Endothelial cell of umbilical vein (primary cell): ENCODE measurements around the gene WNT11. TPM values are rescaled to one million over a fixed set of nuclear protein-coding genes. Genes with fewer than 3 reads are reported as not detected.

Experiments
- BruUV-seq: library from RNA; stranded (reverse); fragments of 400-500 nt; replicated peaks from 2 replicates; lab custom pipeline; 2021; lab: Mats Ljungman, UMichigan
- CTCF ChIA-PET: fragments of 300-600, 350-600 bp; sonication (Branson Sonifier 250); formaldehyde crosslinking; loops from one replicate; lab custom pipeline; 2021; ENCODE audit warnings: antibody characterized with exemption, inconsistent platforms; lab: Charles Lee
- POLR2A ChIA-PET: fragments of 300-600, 350-600 bp; sonication (Branson Sonifier 250); formaldehyde crosslinking; loops from one replicate; lab custom pipeline; 2021; ENCODE audit warnings: antibody characterized with exemption, inconsistent platforms; lab: Charles Lee
- DNase-seq: peaks from one replicate; pipeline ENCODE4 v3.0.0-alpha.2; 2011; ENCODE audit warnings: low read depth, low spot score
- FAIRE-seq: peaks from 2 replicates; lab custom pipeline; 2011; peaks lifted over from hg19 to GRCh38; lab: Jason Lieb, UNC
- H2AFZ ChIP-seq: 2 replicates; pipeline ENCODE4 v1.6.0; 2012; ENCODE audit warnings: low read depth, low read length, control low read depth, inconsistent platforms
- H3K27ac ChIP-seq: 2 replicates; pipeline ENCODE4 v1.5.1; 2011; ENCODE audit warnings: low read depth, mild to moderate bottlenecking, control low read depth, low read length, moderate library complexity; ENCODE audit not compliant: insufficient read depth
- H3K27me3 ChIP-seq, 2 experiments: 2 replicates each; pipeline versions ENCODE4 v1.6.0 to v1.6.1; 2011; ENCODE audit warnings: low read length in 2 of 2, mixed read lengths in 1 of 2; ENCODE audit not compliant: control insufficient read depth in 2 of 2, insufficient read depth in 2 of 2
- H3K36me3 ChIP-seq, 2 experiments: 2 replicates in 1 of 2; 3 replicates in 1 of 2; pipeline ENCODE4 v1.5.1; 2011; ENCODE audit warnings: low read length in 2 of 2, mild to moderate bottlenecking in 1 of 2, moderate library complexity in 1 of 2; ENCODE audit not compliant: control insufficient read depth in 2 of 2, insufficient read depth in 2 of 2; ENCODE audit errors: extremely low read depth in 1 of 2
- H3K4me1 ChIP-seq: 3 replicates; pipeline ENCODE4 v1.5.1; 2011; ENCODE audit warnings: mild to moderate bottlenecking, low read length; ENCODE audit not compliant: control insufficient read depth, insufficient read depth; ENCODE audit errors: extremely low read depth
- H3K4me2 ChIP-seq: 2 replicates; pipeline ENCODE4 v1.6.1; 2011; ENCODE audit warnings: low read length, control low read depth, mixed read lengths; ENCODE audit not compliant: insufficient read depth
- H3K4me3 ChIP-seq, 3 experiments: fragments of 200-600 bp in 1 of 3; sonication (generic), shearing (Covaris generic) in 1 of 3; replicated peaks in 1 of 3; 2 replicates each; pipeline ENCODE4 v1.5.1; 2011 to 2016; ENCODE audit warnings: control low read depth in 3 of 3, low read length in 3 of 3, mild to moderate bottlenecking in 2 of 3, inconsistent platforms in 1 of 3, low read depth in 1 of 3, moderate library complexity in 1 of 3; ENCODE audit not compliant: insufficient read depth in 1 of 3
- H3K79me2 ChIP-seq: 2 replicates; pipeline ENCODE4 v1.6.0; 2012; ENCODE audit warnings: low read length, inconsistent platforms; ENCODE audit not compliant: control insufficient read depth, insufficient read depth
- H3K9ac ChIP-seq: replicated peaks from 2 replicates; pipeline ENCODE3; 2011; ENCODE audit warnings: low read length, control low read depth; ENCODE audit not compliant: insufficient read depth; ENCODE audit errors: extremely low read depth
- H3K9me1 ChIP-seq: replicated peaks from 3 replicates; pipeline ENCODE4 v1.6.0; 2011; ENCODE audit warnings: mild to moderate bottlenecking, low read length; ENCODE audit not compliant: control insufficient read depth, insufficient read depth; ENCODE audit errors: extremely low read depth
- H3K9me3 ChIP-seq: replicated peaks from 2 replicates; pipeline ENCODE4 v1.5.1; 2012; ENCODE audit warnings: low read length, inconsistent platforms; ENCODE audit not compliant: control insufficient read depth, insufficient read depth
- H4K20me1 ChIP-seq: replicated peaks from 2 replicates; pipeline ENCODE3; 2011; ENCODE audit warnings: mild to moderate bottlenecking, low read length; ENCODE audit not compliant: control insufficient read depth, insufficient read depth; ENCODE audit errors: extremely low read depth
- CTCF ChIP-seq, 2 donors: IDR thresholded peaks; 1 replicate in 1 of 2; 2 replicates in 1 of 2; pipeline ENCODE4 v1.5.1; 2011; ENCODE audit warnings: low read length in 2 of 2, mild to moderate bottlenecking in 2 of 2, moderate library complexity in 2 of 2, control low read depth in 1 of 2, inconsistent platforms in 1 of 2, low read depth in 1 of 2; ENCODE audit not compliant: insufficient read depth in 1 of 2; ENCODE audit errors: extremely low read depth in 1 of 2
- EZH2 ChIP-seq: IDR thresholded peaks from 2 replicates; pipeline ENCODE4 v1.6.1; 2012; ENCODE audit warnings: borderline replicate concordance, low read depth, mild to moderate bottlenecking, moderate library complexity, low read length, inconsistent platforms; ENCODE audit not compliant: severe bottlenecking
- FOS ChIP-seq: IDR thresholded peaks from 2 replicates; pipeline ENCODE4 v1.6.1; 2011; ENCODE audit warnings: mild to moderate bottlenecking, low read length, moderate library complexity, borderline replicate concordance; ENCODE audit not compliant: insufficient read depth
- GATA2 ChIP-seq: IDR thresholded peaks from 2 replicates; pipeline ENCODE4 v1.7.0; 2011; ENCODE audit warnings: low read depth, mild to moderate bottlenecking, moderate library complexity, mixed read lengths, low read length; ENCODE audit not compliant: insufficient read length, insufficient read depth
- JUN ChIP-seq: IDR thresholded peaks from 2 replicates; pipeline ENCODE4 v1.6.1; 2011; ENCODE audit warnings: borderline replicate concordance, low read depth; ENCODE audit not compliant: insufficient read length, insufficient read depth
- MAX ChIP-seq: IDR thresholded peaks from 2 replicates; pipeline ENCODE4 v1.6.1; 2011; ENCODE audit not compliant: insufficient read depth, insufficient read length
- MYC ChIP-seq: IDR thresholded peaks from one replicate; pipeline ENCODE4 v1.6.1; 2011; ENCODE audit warnings: mild to moderate bottlenecking, low read depth, low read length
- POLR2A ChIP-seq: IDR thresholded peaks from 2 replicates; pipeline ENCODE4 v1.6.1; 2012; ENCODE audit warnings: low read depth, mild to moderate bottlenecking, control low read depth, low read length
- POLR2AphosphoS5 ChIP-seq: IDR thresholded peaks from 2 replicates; pipeline ENCODE4 v1.6.1; 2012; ENCODE audit warnings: low read depth, mild to moderate bottlenecking, control low read depth, low read length, moderate library complexity; ENCODE audit not compliant: insufficient read depth
- dilution Hi-C: fragments of 300-500 bp; cut with MboI; formaldehyde crosslinking; loops from one replicate; pipeline ENCODE4 v1.15.0; 2019; ENCODE audit warnings: low sequenced_read_pairs; ENCODE audit not compliant: extremely low pct_ligation_motif_present
- intact Hi-C: fragments of 100-400 bp; cut with micrococcal nuclease; formaldehyde crosslinking; loops from one replicate; pipeline ENCODE4 v1.10.0; 2022
- polyA plus RNA-seq, 4 experiments: library from polyadenylated mRNA; depleted of rRNA in 3 of 4; stranded (reverse) in 3 of 4; unstranded in 1 of 4; fragments of >200 nt; gene quantifications; 2 replicates each; pipeline versions ENCODE4 v1.2.1 to v1.2.3, GENCODE V29; 2011 to 2012; ENCODE audit warnings: missing spikeins in 1 of 4
- total RNA-seq: library from RNA; stranded (reverse); gene quantifications from 2 replicates; pipeline ENCODE4 v1.2.3, GENCODE V29; 2021

The WNT11 gene
- total and polyA plus RNA-seq, 2 donors (not counting 3 experiments of a cell fraction or from before 2014, with no cell fraction given), result not detected

GRCh38 chr11:76244316-76244851 lies 38.1 kb upstream of the WNT11 start:
- no peak overlapping the region for H3K9ac ChIP-seq
- H3K36me3 ChIP-seq, result no peaks in the 10 kb centered on the region
- POLR2A ChIA-PET, result no interaction called here
- CTCF ChIA-PET, result interaction anchor here (0.7 to 1.7 kb wide), 4 partner anchors 10 to 36 kb away, joined by 3 to 7 read pairs (median 3); no protein-coding TSS in a partner anchor
- no peak for DNase-seq
- no TSS peak for BruUV-seq
- H3K9me3 ChIP-seq, result no peaks in the 10 kb centered on the region
- H4K20me1 ChIP-seq, result no peaks in the 10 kb centered on the region
- TF ChIP-seq MAX, result no peak
- TF ChIP-seq EZH2, result no peak
- no peak for TF ChIP-seq POLR2AphosphoS5
- no peak for TF ChIP-seq FOS
- TF ChIP-seq JUN, result no peak
- TF ChIP-seq MYC, result no peak
- no peak for TF ChIP-seq GATA2
- no peak for TF ChIP-seq POLR2A
- no peak for TF ChIP-seq CTCF (IDR thresholded peaks at IDR 0.05; ENCODE audit: extremely low read depth in 1 of 2, insufficient read depth in 1 of 2, low read depth in 1 of 2, low read length in 2 of 2)
- H3K4me2 ChIP-seq, result no peak overlapping the region
- no peak overlapping the region for H3K4me3 ChIP-seq
- peaks cover 6% of the 10 kb centered on the region for H3K4me1 ChIP-seq
- dilution Hi-C loops, result no loop called here
- no peak overlapping the region for H2AFZ ChIP-seq
- no peak overlapping the region for H3K27ac ChIP-seq
- H3K27me3 ChIP-seq, result no peaks in the 10 kb centered on the region
- FAIRE-seq, result no peak
- H3K79me2 ChIP-seq, result no peaks in the 10 kb centered on the region
- intact Hi-C loops, result no loop called here
- H3K9me1 ChIP-seq, result no peaks in the 10 kb centered on the region
